Heart left ventricle (tissue), 13 donors: ENCODE results near the gene CFLAR.

ENCODE experiments used
- POLR2A ChIP-seq, 2 donors: fragments of 450-650 bp; IDR thresholded peaks; one replicate each; pipeline ENCODE4 v1.6.1; 2017; ENCODE audit warnings: antibody characterized with exemption in 2 of 2, mild to moderate bottlenecking in 2 of 2, moderate library complexity in 2 of 2
- TF ChIP-seq, protein P1 (sequence below), 12 donors: fragments of 200-600 bp; sonication (generic) in 4 of 12; IDR thresholded peaks; one replicate each; pipeline versions ENCODE4 v1.5.0 to v1.8.0; 2018 to 2022; ENCODE audit warnings: antibody characterized with exemption in 12 of 12, mild to moderate bottlenecking in 5 of 12
- donor health status: ischemic (EF 13 %, LVEDD 7.1; RV severe dilation, severe dysfunction).
- donor health status: DM: no; HTN: yes; CAD: no.
- donor health status: DM: no; HTN: no; CAD: no.
- donor health status: ischemic (EF 25% LVEDD 6.9; RV normal size, moderate dysfunction).
- donor health status: ischemic (EF 25% LVEDD 5.7; RV mildly dilated, moderate dysfunction).
- donor health status: ischemic (EF 35%, LVEDD 5.7; RV mildly dilated, moderate dysfunction).
- donor health status: nonischemic (EF 11% LVEDD 7.7; RV severe dilation, severe dysfunction).
- donor health status: DM: yes; HTN: yes; CAD: no.
- donor health status: PGD.
- donor health status: ischemic (EF 29% LVEDD 5.4; RV normal size, mild dysfunction).
- donor health status: nonischemic (EF 23%, LVEDD 6.1; RV moderate dilation, normal function).

DNA sequence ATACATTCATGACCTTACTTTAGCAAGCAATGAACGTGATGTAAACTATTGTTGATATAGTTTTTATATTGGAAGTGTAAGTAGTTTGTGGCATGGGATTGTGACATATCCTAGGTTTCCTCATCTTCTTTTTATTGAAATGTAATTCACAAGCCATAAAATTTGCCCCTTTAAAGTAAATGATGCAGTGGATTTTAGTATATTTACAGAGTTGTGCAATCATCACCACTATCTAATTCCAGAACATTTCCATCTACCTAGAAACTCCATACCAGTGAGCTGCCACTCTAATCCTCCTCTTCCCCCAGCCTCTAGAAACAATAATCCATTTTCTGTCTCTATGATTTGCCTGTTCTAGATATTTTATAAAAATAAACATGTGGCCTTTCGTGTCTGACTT lies 56.3 kb downstream of the CFLAR start:
- TF ChIP-seq, protein P1, sequence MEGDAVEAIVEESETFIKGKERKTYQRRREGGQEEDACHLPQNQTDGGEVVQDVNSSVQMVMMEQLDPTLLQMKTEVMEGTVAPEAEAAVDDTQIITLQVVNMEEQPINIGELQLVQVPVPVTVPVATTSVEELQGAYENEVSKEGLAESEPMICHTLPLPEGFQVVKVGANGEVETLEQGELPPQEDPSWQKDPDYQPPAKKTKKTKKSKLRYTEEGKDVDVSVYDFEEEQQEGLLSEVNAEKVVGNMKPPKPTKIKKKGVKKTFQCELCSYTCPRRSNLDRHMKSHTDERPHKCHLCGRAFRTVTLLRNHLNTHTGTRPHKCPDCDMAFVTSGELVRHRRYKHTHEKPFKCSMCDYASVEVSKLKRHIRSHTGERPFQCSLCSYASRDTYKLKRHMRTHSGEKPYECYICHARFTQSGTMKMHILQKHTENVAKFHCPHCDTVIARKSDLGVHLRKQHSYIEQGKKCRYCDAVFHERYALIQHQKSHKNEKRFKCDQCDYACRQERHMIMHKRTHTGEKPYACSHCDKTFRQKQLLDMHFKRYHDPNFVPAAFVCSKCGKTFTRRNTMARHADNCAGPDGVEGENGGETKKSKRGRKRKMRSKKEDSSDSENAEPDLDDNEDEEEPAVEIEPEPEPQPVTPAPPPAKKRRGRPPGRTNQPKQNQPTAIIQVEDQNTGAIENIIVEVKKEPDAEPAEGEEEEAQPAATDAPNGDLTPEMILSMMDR (IDR thresholded peaks at IDR 0.05) = no peak
- no peak for TF ChIP-seq POLR2A (IDR thresholded peaks at IDR 0.05)
